G401 (cell line): ENCODE measurements around the gene SIK1. TPM values are rescaled to one million over a fixed set of nuclear protein-coding genes. Genes with fewer than 3 reads are reported as not detected.
"Not testable (repeated sequence)": the region's sequence is repeated elsewhere in the genome, so short reads cannot be mapped to it uniquely, and the experiment has no call there.

ENCODE experiments used
- DNase-seq: peaks from one replicate; pipeline ENCODE4 v3.0.0-alpha.2; 2015; ENCODE audit warnings: low spot score
- in situ Hi-C: cut with HindIII; loops from 2 replicates; pipeline ENCODE4 v1.10.0; 2016; ENCODE audit warnings: low sequenced_read_pairs, mixed read lengths
- total RNA-seq: library from RNA; depleted of rRNA; stranded (reverse); fragments of >200 nt; shearing (Covaris generic); gene quantifications from 2 replicates; pipeline ENCODE4 v1.2.3, GENCODE V29; 2014

The SIK1 gene
- total RNA-seq, 1 experiment from 2014 or later: 10.8 TPM

GRCh38 chr21:43442571-43442970, 15.6 kb upstream of the SIK1 start:
- DNase-seq, in situ Hi-C loops: not testable (repeated sequence)

GRCh38 chr21:43440835-43441727, 14.2 kb upstream of the SIK1 start:
- in situ Hi-C loops, DNase-seq: not testable (repeated sequence)

GRCh38 chr21:43439316-43440075, 12.6 kb upstream of the SIK1 start:
- in situ Hi-C loops: not testable (repeated sequence)

GRCh38 chr21:43436272-43436671, 9.3 kb upstream of the SIK1 start:
- in situ Hi-C loops, DNase-seq: not testable (repeated sequence)

More at GRCh38 chr21:43439316-43440075, 12.6 kb upstream of the SIK1 start:
- DNase-seq: not testable (repeated sequence)

- in situ Hi-C loops, DNase-seq: not testable (repeated sequence)
Observed at GRCh38 chr21:43433340-43434136, 6.6 kb upstream of the SIK1 start.

GRCh38 chr21:43430830-43431416, 4.0 kb upstream of the SIK1 start:
- DNase-seq: not testable (repeated sequence)

GRCh38 chr21:43428964-43429363, 2.0 kb upstream of the SIK1 start:
- in situ Hi-C loops, DNase-seq: not testable (repeated sequence)

More at GRCh38 chr21:43430830-43431416, 4.0 kb upstream of the SIK1 start:
- in situ Hi-C loops: not testable (repeated sequence)

GRCh38 chr21:43427242-43427559, 270 bp upstream of the SIK1 start:
- DNase-seq, in situ Hi-C loops: not testable (repeated sequence)

- DNase-seq, in situ Hi-C loops: not testable (repeated sequence)
Observed at GRCh38 chr21:43426004-43426403, 927 bp downstream of the SIK1 start.

GRCh38 chr21:43419475-43419874, 7.5 kb downstream of the SIK1 start:
- in situ Hi-C loops: not testable (repeated sequence)

GRCh38 chr21:43414576-43414975, 12.4 kb downstream of the SIK1 start:
- in situ Hi-C loops, DNase-seq: not testable (repeated sequence)

More at GRCh38 chr21:43419475-43419874, 7.5 kb downstream of the SIK1 start:
- DNase-seq: not testable (repeated sequence)

- in situ Hi-C loops, DNase-seq: not testable (repeated sequence)
Observed at GRCh38 chr21:43412020-43412788, 14.7 kb downstream of the SIK1 start.

GRCh38 chr21:43410456-43411068, 16.4 kb downstream of the SIK1 start:
- DNase-seq, in situ Hi-C loops: not testable (repeated sequence)

- DNase-seq, in situ Hi-C loops: not testable (repeated sequence)
Observed at GRCh38 chr21:43407139-43407538, 19.8 kb downstream of the SIK1 start.

GRCh38 chr21:43404450-43404849, 22.5 kb downstream of the SIK1 start:
- DNase-seq, in situ Hi-C loops: not testable (repeated sequence)

GRCh38 chr21:43403651-43404430, 23.1 kb downstream of the SIK1 start:
- in situ Hi-C loops, DNase-seq: not testable (repeated sequence)

GRCh38 chr21:43401125-43401524, 25.8 kb downstream of the SIK1 start:
- DNase-seq, in situ Hi-C loops: not testable (repeated sequence)
